T-helper 2 cell treated with Interferon-gamma antibody and Interleukin-4, amounts not matched to agents 100 ng/mL and 5 ng/mL, for 36 hours (primary cell): ENCODE results near the gene CYB5B. TPM values are rescaled to one million over a fixed set of nuclear protein-coding genes. Genes with fewer than 3 reads are reported as not detected.

Experiments
- intact Hi-C: fragments of 100-400 bp; cut with micrococcal nuclease; formaldehyde crosslinking; loops from one replicate; pipeline ENCODE4 v1.15.1; 2023
- total RNA-seq: library from RNA; stranded (reverse); gene quantifications from 2 replicates; pipeline ENCODE4 v1.2.3, GENCODE V29; 2022

The CYB5B gene, protein sequence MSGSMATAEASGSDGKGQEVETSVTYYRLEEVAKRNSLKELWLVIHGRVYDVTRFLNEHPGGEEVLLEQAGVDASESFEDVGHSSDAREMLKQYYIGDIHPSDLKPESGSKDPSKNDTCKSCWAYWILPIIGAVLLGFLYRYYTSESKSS
- 168 and 177 TPM in 2 replicates for total RNA-seq

DNA sequence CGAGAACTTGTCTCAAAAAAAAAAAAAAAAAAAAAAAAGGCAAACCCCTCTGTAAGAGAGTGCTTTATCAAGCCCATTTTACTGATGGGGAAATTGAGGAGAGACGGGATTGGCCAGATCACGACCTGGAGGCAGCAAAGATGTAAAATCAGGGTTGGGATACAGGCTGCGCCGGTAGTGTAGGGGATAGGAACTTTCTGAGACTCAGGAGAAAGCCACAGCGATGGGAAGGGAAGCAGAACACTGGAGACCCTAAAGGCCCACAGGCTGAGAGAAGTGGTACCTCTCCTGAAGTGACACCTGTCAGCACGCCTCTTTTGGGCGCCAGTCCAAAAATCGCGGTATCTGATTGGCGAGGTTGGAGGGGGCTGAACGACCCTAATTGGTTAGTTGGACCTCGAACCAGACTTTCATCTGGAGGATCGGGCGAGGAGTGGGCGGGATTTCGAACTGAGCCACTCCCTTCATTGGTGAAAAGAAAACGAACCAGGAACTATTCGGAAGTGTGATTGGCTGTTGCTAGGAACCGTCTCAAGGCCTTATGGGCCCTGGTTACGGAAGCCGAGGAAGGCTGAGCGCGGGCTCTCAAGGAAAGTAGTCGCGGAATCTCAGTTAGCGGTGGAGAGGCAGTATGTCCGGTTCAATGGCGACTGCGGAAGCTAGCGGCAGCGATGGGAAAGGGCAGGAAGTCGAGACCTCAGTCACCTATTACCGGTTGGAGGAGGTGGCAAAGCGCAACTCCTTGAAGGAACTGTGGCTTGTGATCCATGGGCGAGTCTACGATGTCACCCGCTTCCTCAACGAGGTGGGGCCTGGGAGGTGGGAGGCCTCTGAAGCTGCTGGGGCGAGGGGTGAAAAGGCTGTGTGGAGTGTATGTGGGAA lies at the start of gene CYB5B:
Gene CYB5B, plus strand, starts transcription at position 567 of the 882 bp plus-strand sequence. Its CDS starts 65 bp downstream, at position 632.
- intact Hi-C loops, result loop anchor here (1.0 to 2.0 kb wide), 6 partner anchors 20 to 141 kb away; partner anchors contain the start of genes NFAT5, PDF, TERF2 and VPS4A

DNA sequence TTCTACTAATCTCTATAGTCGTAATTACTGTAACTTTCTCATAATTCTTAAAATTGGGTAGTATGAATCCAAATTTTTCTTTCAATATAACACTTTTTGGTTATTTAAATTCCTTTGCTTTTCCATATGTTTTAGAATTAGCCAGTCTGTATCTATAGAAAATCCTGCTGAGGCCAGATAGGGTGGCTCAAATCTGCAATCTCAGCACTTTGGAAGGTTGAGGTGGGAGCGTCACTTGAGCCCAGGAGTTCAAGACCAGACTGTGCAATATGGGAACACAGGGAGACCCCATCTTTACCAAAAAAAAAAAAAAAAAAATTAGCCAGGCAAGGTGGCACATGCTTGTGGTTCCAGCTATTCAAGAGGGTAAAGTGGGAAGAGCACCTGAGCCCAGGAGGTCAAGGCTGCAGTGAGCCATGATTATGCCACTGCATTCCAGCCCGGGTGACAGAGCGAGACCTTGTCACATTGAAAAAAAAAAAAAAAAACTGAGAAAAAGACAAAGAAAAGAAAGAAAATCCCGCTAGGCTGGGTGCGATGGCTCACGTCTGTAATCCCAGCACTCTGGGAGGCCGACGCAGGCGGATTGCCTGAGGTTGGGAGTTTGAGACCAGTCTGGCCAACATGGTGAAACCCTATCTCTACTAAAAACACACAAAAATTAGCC lies 47.9 kb upstream of the CYB5B start:
- intact Hi-C loops, result no loop called here

DNA sequence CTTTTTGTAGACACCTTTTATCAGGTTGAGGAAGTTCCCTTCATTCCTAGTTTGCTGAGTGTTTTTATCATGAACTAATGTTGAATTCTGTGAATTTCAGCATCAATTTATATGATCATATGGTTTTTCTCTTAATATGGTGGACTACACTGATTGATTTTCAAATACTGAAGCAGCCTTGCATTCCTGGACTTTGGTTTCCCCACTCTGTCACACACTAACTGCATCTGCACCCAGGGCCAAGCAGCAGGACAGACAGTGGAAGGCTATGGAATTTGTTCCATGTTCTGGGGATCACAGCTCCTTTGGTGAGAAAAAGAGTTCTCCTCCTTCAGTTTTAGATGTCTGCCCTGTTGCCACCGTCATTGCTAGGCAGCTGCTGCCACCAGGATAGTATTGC lies 46.4 kb upstream of the CYB5B start:
- intact Hi-C loops, result no loop called here

DNA sequence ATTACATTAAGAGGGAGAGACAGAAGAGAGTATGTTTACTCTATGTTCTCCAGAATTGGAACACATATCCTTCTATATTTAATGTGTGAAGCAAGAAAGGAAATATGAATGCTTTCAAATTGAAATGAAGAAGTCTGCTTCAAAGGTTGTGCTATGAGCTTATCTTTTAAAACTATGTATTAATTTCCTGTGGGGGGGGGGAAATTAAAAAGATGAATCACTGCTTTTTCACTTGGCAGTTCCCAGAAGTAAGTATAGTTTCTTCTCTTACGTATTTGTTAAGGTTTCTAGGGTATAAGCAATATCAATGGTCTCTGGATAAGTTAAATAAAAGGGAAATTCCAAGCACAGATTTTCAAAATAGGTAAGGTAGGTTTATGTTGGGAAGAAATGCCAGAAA lies 45.7 kb upstream of the CYB5B start:
- intact Hi-C loops, result no loop called here

DNA sequence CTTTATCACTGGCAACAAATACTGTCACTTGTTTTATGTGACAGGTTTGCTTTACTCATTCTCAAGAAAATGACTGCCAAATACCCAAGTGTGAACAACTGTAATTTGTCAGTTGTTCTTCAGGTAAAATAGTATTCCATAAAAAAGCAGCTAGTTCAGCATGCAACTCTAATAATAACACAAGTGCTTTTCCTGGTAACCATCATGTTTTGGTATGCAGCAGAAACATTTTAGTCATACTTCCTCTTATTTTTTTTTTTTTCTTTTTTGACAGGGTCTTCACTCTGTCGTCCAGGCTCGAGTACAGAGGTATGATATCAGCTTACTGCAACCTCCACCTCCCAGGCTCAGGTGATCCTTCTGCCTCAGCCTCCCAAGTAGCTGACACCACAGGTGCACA lies 43.2 kb upstream of the CYB5B start:
- intact Hi-C loops, result no loop called here

DNA sequence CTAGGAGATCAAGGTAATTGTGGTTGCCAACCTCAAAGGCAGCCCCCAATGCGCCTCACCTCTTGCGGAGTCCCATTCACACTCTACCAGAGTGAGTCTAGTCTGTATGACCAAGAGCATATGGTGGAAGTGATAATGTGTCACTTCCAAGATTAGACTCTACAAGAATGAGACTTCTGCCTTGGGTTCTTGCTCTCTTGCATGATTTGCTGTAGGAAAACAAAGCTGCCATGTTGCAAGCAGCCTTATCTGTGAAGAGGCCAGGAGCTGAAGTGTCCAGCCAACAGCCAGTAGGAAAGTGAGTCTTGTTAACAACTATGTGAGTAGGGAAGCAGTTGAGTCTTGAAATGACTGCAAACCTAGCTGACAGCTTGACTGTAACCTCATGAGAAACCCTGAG lies 42.0 kb upstream of the CYB5B start:
- intact Hi-C loops, result no loop called here

DNA sequence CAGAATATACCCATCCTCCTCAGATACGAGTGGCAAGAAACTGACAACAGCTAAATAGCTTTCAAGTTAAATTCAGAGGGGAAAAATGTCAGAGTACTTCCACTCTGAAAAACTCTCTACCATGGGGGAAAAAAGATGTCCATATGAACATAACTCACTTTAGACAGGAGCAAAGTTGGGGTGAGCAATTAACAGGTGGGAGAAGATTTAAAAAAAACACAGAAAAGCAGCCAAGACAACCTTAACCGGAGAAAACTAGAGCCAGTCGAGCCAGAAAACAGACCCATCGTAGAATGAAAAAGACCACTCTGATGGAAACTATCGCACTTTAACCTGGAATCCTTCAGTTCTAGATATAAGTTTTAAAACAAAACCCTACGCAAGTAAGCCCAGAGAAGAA lies 39.4 kb upstream of the CYB5B start:
- intact Hi-C loops, result loop anchor here (1.0 to 2.0 kb wide), 2 partner anchors 46 to 54 kb away; partner anchors contain the start of genes COG8, NIP7 and PDF

DNA sequence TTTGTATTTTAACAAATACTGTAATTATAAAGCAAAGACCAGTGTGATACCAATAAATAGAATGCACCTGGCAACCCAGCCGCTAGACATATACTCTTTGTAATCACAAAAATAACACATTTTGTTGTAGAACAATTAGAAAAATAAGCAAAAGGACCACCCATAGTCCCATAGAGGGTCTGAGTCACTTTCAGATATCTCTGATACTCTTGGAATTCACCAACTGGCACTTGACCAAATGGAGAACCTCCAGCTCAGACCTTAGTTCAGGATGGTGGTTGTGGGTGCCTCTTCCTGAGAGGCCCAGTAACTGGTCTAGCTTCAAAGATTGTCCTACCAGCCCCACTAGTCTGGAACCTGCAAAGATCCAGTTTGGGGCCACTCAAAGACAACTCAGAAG lies 37.8 kb upstream of the CYB5B start:
- intact Hi-C loops, result loop anchor here (1.0 kb wide), 1 partner anchor 38 kb away; the partner anchor contains the start of gene CYB5B

DNA sequence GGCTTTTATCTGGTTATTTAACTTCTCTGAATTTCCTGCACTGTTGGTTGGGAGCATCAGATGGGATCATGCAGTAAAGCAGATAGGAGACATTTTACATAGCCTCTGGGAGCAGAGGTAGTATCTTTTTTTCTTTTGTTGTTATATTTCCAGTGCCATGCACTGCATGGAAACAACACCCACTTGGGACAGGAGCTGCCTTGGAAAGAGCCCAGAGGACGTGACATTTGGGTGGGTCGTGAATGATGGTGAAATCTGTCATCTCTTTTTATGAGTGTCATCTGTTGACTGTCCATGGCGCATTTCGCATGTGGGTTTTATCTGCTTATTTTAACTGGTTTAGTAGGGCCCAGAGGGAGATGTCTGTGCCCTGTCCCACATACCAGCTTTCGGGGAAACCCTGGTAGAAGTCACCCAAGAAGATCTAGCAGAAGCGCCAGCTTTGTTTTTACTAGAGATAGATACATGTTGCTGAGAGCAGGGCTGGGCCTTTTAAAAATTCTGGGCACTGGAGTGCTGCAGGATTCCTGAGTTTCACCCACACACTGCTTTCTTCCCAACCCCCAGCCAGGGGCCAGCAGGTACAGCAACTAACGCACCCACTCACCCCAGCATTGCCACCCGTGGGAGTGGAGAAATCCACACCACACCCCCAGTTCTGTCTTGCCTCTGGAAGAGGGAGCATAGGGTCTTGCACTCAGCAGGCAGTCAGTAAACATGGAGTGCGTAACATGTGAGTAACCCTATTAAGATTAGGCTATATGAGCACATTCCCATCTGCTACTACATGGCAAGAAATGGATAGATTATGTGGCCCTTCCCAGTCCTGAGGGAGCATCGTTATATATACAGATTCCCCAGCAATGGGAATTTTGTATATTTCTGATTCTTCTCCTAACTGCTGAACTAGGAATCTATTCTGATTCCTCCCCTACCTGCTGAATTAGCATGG lies 30.2 kb upstream of the CYB5B start:
- intact Hi-C loops, result no loop called here

DNA sequence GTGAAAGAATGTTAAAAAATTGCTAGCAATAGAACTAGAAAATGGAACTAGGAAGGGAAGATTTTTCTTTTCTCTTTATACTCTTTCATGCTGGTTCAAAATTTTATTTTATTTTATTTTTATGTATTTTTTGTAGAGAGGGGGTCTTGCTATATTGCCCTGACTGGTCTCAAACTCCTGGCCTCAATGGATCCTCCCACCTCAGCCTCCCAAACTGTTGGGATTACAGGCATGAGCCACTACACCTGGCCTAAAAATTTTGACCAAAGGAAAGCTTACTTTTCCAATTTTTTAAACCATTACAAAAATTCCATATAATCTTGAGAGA lies 28.6 kb upstream of the CYB5B start:
- intact Hi-C loops, result loop anchor here (2.0 kb wide), 4 partner anchors 29 to 359 kb away; partner anchors contain the start of genes CYB5B, NFAT5 and NOB1

DNA sequence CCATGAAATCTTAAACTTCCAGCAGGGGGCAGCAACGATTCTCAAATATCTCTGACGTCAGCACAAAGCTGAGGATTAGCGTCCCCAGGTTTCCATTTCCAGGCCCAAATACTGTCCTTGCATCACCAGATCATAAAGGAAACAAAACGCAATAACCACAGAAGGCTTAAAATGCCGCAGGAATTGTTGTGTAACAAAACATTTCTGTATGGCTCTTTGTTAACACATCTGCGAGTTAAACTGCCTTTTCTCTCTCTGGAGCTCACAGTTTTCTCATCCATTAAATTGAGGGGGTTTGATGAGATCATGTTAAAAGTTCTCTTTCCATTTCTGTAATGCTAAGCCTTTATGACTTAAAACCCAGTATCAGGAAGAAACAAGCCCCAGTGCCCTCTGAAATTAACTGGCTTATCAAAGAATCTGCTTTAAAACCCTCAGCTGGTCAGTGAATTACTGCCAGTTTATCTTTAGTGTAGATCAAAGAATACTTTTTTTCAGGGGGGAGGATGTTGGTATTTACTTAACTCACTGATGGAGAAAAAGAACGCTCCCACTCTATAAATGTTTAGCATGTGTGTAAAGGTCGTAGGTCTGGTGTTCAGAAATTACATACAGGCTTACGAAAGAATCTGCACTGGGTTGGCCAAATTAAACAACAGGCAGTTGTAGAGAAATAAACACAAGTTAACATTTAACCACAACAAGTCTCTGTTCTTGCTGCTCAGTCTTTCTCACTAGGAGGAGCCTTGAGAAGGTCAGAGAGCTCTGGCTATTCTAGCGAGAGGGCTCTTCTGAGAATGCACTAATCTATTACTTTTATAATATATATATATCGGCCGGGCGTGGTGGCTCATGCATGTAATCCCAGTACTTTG lies 28.0 kb upstream of the CYB5B start:
- intact Hi-C loops, result loop anchor here (2.0 kb wide), 4 partner anchors 28 to 358 kb away; partner anchors contain the start of genes CYB5B, NFAT5 and NOB1

DNA sequence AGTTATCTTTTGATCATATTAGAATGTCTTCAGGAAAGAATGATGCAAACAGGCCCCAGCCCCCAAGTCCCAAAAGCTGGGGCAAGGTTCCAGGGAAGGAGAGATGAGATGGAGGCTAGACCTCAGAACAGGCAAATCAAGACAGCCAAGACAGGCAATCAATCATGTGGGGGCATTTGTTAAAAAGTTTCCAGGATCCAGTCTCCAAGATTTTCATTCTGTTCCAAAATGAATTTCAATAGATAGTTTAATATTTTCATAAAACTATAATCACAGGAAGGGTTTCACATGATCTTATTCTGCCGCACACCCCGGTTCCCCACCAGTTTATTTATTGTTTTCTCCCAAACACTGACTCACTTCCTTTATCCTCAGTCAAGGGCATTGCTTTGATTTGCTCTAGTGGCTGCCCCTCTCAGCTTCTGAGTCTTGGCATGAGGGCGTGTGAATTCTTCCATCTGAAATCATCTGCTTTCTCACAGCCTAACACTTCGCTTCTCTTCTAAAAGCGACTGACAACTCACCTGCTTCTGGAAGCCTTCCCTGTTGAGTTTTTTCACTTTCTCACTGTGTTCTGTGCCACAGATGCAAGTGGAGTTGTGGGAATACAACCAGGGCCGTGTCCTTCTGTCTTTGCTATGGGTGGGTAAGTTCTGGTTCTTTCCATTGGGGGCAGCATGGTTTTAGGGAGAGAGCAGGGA lies 26.4 kb upstream of the CYB5B start:
- intact Hi-C loops, result loop anchor here (2.0 kb wide), 4 partner anchors 27 to 357 kb away; partner anchors contain the start of genes CYB5B, NFAT5 and NOB1

DNA sequence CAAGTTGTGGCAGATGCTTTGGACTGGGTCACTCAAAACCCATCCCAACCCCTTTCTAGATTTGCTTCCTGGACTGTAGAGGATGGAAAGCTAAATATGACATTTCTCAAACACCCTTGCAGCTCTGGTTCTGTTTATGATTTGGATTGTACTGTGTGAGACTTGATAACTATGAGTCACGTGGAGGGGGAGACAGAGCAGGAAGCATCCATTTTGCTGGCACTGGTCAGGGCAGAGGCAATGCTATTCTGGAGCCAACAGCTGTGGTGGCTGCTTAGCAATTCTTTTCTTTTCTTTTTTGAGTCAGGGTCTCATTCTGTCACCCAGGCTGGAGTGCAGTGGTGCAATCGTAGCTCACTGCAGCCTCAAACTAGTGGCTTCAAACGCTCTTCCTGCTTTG lies 25.1 kb upstream of the CYB5B start:
- intact Hi-C loops, result no loop called here

DNA sequence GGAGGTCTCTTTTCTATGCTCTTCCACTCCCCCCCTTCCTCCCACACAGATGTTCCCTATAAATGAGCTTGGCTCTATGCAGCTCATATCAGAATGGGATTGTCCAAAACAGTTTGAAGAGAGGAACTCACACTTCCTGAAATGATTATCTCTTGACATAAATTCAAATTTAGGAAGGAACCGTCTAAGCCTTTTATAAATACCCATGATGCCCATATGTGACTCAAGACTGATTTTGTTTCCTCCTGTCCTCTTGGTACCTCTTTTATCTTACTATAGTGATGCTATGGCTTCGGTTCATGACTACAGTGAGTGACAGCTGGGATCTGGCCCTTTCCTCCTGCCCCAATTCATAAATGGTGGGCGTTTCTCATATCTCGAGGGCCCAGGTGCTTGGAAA lies 22.0 kb upstream of the CYB5B start:
- intact Hi-C loops, result no loop called here

DNA sequence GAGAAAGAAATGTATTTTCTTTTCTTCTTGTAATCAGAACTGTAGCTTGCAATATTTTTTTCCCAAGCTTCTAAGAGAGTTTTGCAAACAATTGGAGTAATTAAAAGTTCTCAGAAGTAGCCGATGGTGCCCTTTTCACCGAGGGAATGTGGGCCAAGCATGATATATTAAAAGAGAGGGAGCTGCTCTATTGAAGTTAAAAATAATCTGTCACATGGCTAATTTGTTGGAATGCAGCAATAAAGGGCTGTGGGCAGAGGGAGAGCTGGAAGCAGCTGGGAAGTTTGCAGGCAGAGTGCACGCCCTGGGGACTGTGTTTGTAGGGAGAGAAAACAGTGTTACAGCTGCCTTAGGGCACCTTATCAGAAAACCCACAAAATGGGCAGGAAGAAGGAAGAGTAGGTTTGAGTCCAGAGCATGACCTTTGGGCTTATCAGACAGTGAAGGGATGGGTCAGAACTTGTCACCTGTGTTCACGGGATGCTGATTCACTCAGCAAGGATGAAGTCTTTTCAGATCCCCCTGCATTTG lies 20.1 kb upstream of the CYB5B start:
- intact Hi-C loops, result no loop called here

DNA sequence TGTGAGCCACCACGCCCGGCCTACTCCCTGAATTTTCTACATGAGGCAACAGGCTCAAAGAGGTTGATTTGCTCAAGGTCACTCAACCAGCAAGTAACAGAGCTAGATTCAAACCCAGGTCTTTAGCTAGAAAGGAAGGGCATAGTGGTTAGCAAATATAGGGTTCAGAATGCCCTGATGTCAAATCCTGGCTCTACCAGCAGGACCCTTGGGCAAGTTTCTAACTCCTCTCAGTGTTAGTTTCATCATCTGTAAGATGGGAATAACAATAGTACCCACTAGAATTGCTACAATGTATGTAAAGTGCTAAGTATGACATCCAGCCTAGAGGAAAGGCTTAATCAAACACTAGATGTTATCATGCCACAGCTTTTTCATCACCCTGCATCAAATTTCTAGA lies 19.1 kb upstream of the CYB5B start:
- intact Hi-C loops, result no loop called here

DNA sequence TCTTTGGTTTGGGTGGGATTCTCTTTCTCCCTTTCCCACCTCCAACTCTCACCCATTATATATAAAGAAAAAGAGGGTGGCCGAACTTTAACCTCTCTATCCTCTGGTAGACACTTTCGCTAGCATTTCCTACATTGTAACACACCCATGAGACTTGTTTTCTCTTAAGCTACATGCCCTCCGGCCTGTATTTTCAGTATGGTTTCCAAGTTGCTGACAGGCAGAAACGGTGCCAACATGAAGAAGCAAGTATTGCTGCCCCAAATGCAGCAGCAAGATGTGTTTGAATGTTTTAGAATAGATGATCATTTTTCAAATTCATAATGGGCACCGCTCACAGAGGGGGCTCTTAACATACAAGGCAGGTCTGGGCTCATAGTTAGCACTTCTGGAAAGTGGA lies 18.7 kb upstream of the CYB5B start:
- intact Hi-C loops, result no loop called here

DNA sequence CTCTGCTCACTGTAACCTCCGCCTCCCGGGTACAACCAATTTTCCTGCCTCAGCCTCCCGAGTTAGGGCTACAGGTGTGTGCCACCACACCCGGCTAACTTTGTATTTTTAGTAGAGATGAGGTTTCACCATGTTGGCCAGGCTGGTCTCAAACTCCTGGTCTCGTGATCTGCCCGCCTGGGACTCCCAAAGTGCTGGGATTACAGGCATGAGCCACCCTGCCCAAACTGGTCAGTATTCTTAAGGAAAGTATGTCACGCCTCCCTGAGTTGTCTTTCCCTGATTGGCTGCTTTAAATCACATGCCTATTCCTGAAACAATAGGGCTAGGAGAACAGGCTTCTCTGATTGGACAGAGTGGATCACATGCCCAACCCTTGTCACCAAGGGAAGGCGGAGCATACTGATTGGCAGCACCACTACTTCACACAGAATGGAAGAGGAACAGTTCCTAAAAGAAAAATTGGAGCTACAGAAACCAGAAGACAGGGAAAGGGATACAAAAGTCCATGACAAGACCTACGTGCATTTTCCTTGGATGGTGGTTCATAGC lies 17.6 kb upstream of the CYB5B start:
- intact Hi-C loops, result no loop called here
